Loucy (cell line): Measurements from ENCODE around the gene MS4A18.

Experiments used
- H2AFZ ChIP-seq: fragments of 200-600 bp; sonication (generic); 2 replicates; pipeline ENCODE4 v1.6.0; 2016; ENCODE audit warnings: antibody characterized with exemption, mild to moderate bottlenecking, low read length, moderate library complexity
- H3F3A ChIP-seq: fragments of 200-600 bp; 2 replicates; pipeline ENCODE4 v1.6.0; 2016; ENCODE audit warnings: antibody characterized with exemption, low read depth, mild to moderate bottlenecking
- H3K27me3 ChIP-seq: fragments of 200-600 bp; sonication (generic); 2 replicates; pipeline ENCODE4 v1.6.1; 2014; ENCODE audit warnings: low read length, mild to moderate bottlenecking; ENCODE audit not compliant: insufficient read depth, poor library complexity, severe bottlenecking
- H3K36me3 ChIP-seq: fragments of 200-600 bp; sonication (generic); 2 replicates; pipeline ENCODE4 v1.6.1; 2016; ENCODE audit warnings: low read length; ENCODE audit not compliant: insufficient read depth
- H3K4me1 ChIP-seq: fragments of 200-600 bp; sonication (generic); 2 replicates; pipeline ENCODE4 v1.5.1; 2014; ENCODE audit warnings: low read length, mild to moderate bottlenecking; ENCODE audit not compliant: insufficient read depth, poor library complexity, severe bottlenecking
- H3K4me2 ChIP-seq: fragments of 200-600 bp; sonication (generic); 2 replicates; pipeline ENCODE4 v1.6.0; 2014; ENCODE audit warnings: antibody characterized with exemption, low read length, low read depth, mild to moderate bottlenecking; ENCODE audit not compliant: poor library complexity, severe bottlenecking
- H3K4me3 ChIP-seq: fragments of 200-600 bp; sonication (generic); 2 replicates; pipeline ENCODE4 v1.5.1; 2014; ENCODE audit warnings: low read length, mild to moderate bottlenecking, mixed read lengths; ENCODE audit not compliant: poor library complexity, severe bottlenecking
- H3K79me2 ChIP-seq: fragments of 200-600 bp; sonication (generic); 2 replicates; pipeline ENCODE4 v1.6.1; 2014; ENCODE audit warnings: low read length; ENCODE audit not compliant: insufficient read depth
- H3K9ac ChIP-seq: fragments of 200-600 bp; sonication (generic); 2 replicates; pipeline ENCODE4 v1.6.0; 2014; ENCODE audit warnings: mild to moderate bottlenecking, low read depth, low read length, moderate library complexity; ENCODE audit not compliant: poor library complexity, severe bottlenecking
- H3K9me2 ChIP-seq: fragments of 200-600 bp; sonication (generic); replicated peaks from 2 replicates; pipeline ENCODE4 v1.6.1; 2016; ENCODE audit warnings: low read depth, low read length, mixed read lengths
- H3K9me3 ChIP-seq: fragments of 200-600 bp; sonication (generic); 2 replicates; pipeline ENCODE4 v1.6.1; 2014; ENCODE audit warnings: mild to moderate bottlenecking, antibody characterized with exemption, low read length, low read depth; ENCODE audit not compliant: insufficient read depth
- H4K20me1 ChIP-seq: fragments of 200-600 bp; sonication (generic); 2 replicates; pipeline ENCODE4 v1.6.0; 2014; ENCODE audit warnings: antibody characterized with exemption, low read length, mild to moderate bottlenecking; ENCODE audit not compliant: insufficient read depth, poor library complexity, severe bottlenecking
- EZH2phosphoT487 ChIP-seq: fragments of 200-600 bp; IDR thresholded peaks from 2 replicates; pipeline ENCODE4 v1.6.1; 2018; ENCODE audit warnings: antibody characterized with exemption, mild to moderate bottlenecking, moderate library complexity, borderline replicate concordance
- TF ChIP-seq, protein P1 (sequence below): fragments of 200-600 bp; sonication (generic); conservative IDR thresholded peaks from 2 replicates; pipeline ENCODE4 v1.5.1; 2014; ENCODE audit warnings: mild to moderate bottlenecking, antibody characterized with exemption, low read length

The MS4A18 gene

DNA sequence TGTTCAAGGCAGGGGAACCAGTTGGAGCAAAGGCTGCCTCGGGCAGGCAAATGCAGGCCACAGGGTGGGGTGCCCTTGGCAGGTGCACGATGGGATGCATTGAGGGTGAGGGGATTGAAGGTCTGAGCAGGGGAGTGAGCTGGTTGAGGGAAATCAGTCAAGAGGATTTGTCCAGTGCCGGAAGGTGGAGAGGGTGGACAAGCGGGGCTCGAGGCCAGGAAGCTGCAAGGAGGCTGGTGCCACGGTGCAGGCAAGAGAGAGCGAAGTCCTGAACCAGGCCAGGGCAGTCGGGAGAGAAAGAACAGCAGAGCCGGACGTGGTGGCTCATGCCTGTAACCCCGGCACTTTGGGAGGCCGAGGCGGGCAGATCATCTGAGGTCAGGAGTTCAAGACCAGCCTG is 50.2 kb downstream of the MS4A18 start:
- Histone ChIP-seq H3K9me3 (no peaks in the 10 kb centered on the region), H3K4me2 (no peak overlapping the region), H4K20me1 (no peaks in the 10 kb centered on the region), H3K9me2 (no peaks in the 10 kb centered on the region), H3F3A (no peaks in the 10 kb centered on the region), H3K36me3 (no peaks in the 10 kb centered on the region), H2AFZ (no peak overlapping the region), H3K4me3 (no peak overlapping the region), H3K9ac (no peak overlapping the region), H3K4me1 (peaks cover 5% of the 10 kb centered on the region), H3K79me2 (no peaks in the 10 kb centered on the region), H3K27me3 (no peaks in the 10 kb centered on the region)
- TF ChIP-seq EZH2phosphoT487: no peak
- TF ChIP-seq, protein P1, sequence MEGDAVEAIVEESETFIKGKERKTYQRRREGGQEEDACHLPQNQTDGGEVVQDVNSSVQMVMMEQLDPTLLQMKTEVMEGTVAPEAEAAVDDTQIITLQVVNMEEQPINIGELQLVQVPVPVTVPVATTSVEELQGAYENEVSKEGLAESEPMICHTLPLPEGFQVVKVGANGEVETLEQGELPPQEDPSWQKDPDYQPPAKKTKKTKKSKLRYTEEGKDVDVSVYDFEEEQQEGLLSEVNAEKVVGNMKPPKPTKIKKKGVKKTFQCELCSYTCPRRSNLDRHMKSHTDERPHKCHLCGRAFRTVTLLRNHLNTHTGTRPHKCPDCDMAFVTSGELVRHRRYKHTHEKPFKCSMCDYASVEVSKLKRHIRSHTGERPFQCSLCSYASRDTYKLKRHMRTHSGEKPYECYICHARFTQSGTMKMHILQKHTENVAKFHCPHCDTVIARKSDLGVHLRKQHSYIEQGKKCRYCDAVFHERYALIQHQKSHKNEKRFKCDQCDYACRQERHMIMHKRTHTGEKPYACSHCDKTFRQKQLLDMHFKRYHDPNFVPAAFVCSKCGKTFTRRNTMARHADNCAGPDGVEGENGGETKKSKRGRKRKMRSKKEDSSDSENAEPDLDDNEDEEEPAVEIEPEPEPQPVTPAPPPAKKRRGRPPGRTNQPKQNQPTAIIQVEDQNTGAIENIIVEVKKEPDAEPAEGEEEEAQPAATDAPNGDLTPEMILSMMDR: no peak

DNA sequence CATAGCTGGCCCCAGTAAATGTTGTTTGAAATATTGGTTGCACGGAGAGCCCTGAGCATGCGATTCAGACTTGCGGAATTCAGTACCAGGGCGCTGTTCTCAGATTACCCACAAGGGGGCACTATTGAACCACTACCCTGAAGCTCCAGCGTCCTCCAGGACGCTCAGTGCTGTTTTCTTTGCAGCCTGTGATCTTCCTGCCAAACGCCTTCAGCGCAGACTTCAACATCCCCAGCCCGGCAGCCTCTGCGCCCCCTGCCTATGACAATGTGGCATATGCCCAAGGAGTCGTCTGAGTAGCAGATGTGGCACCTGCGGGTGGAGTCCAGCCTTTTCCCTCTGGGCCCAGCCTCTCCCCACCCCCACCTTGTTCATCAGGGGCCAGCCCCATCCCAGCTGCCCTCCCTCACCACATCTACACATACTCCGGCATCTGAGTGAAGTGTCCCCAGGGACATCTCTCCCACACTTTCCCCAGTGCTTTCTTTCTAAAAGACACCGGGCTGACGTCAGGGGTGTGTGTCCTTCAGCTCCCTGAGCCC is 51.0 kb downstream of the MS4A18 start:
- peak overlapping the region; percentile 35 for H3K9ac ChIP-seq
- no peaks in the 10 kb centered on the region for H3K79me2 ChIP-seq
- H3K4me2 ChIP-seq: no peak overlapping the region
- H3K4me3 ChIP-seq: no peak overlapping the region
- no peaks in the 10 kb centered on the region for H3K9me2 ChIP-seq
- no peaks in the 10 kb centered on the region for H3F3A ChIP-seq
- no peaks in the 10 kb centered on the region for H4K20me1 ChIP-seq
- TF ChIP-seq, protein P1: peak; percentile 96
- no peak for TF ChIP-seq EZH2phosphoT487
- H2AFZ ChIP-seq: peak overlapping the region; percentile 63
- no peaks in the 10 kb centered on the region for H3K36me3 ChIP-seq
- no peaks in the 10 kb centered on the region for H3K9me3 ChIP-seq
- no peaks in the 10 kb centered on the region for H3K27me3 ChIP-seq
- peaks cover 5% of the 10 kb centered on the region for H3K4me1 ChIP-seq

DNA sequence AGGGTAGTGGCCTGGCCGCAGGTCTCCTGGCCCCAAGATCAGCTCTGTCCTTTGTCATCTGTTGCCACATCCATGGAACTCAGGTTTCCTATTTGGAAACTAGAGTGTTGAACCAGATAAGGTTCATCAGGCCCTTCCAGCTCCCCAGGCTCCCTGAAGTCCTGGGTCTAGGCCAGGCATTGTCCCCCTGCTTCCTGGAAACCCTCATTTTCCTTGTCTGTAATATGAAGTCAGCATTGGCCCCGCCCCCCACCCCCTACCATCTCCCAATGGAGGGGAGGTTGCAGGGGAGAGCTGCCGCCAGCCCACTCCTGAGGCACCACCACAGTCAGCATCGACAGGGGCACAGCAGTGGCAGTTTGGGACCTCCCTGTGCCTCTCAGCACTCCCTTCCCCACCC is 51.6 kb downstream of the MS4A18 start:
- Histone ChIP-seq H3K27me3 (no peaks in the 10 kb centered on the region), H3K79me2 (no peaks in the 10 kb centered on the region), H3F3A (no peaks in the 10 kb centered on the region), H2AFZ (peak overlapping the region; percentile 63; the same call in 1 of the 2 replicates), H3K4me2 (no peak overlapping the region), H3K9me3 (no peaks in the 10 kb centered on the region), H4K20me1 (no peaks in the 10 kb centered on the region), H3K9ac (peak overlapping the region; percentile 35), H3K4me1 (peaks cover 5% of the 10 kb centered on the region), H3K36me3 (no peaks in the 10 kb centered on the region), H3K9me2 (no peaks in the 10 kb centered on the region), H3K4me3 (no peak overlapping the region)
- TF ChIP-seq EZH2phosphoT487: no peak

DNA sequence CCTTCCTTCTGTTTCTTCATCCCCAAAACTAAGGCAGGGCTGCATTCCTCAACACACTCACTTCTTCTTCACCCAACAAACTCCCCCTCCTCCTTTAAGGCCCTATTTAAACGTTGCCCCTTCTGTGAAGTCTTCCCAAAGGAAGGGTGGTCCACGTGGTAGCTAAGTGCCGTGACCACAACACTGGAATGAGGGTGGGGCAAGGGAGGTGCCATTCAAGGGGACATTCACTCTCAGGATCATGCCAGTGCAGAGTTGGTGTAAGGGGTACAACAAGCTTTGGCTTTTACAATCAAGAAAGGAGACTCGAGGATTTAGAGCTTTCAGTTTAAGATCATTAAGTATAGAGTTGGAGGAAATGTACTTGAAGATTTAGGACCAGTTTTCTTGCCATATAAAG is 52.6 kb downstream of the MS4A18 start:
- H3K9me3 ChIP-seq: no peaks in the 10 kb centered on the region
- no peak overlapping the region for H3K4me3 ChIP-seq
- H3K79me2 ChIP-seq: no peaks in the 10 kb centered on the region
- H3K9me2 ChIP-seq: no peaks in the 10 kb centered on the region
- no peak overlapping the region for H2AFZ ChIP-seq
- no peak overlapping the region for H3K9ac ChIP-seq
- no peak overlapping the region for H3K4me2 ChIP-seq
- TF ChIP-seq, protein P1: no peak
- no peak for TF ChIP-seq EZH2phosphoT487
- no peaks in the 10 kb centered on the region for H3K36me3 ChIP-seq
- H3K4me1 ChIP-seq: peaks cover 5% of the 10 kb centered on the region
- no peaks in the 10 kb centered on the region for H3K27me3 ChIP-seq
- H4K20me1 ChIP-seq: no peaks in the 10 kb centered on the region
- H3F3A ChIP-seq: no peaks in the 10 kb centered on the region
